Muscle layer of duodenum (tissue), 2 donors: ENCODE measurements around the gene CNTNAP5.

Source experiments
- H3K27ac ChIP-seq: one replicate; pipeline ENCODE4 v1.7.0; 2013; ENCODE audit warnings: mild to moderate bottlenecking, low read length
- H3K27me3 ChIP-seq: one replicate; pipeline ENCODE4 v1.7.0; 2013; ENCODE audit warnings: low read depth, mild to moderate bottlenecking, control low read depth, low read length
- H3K36me3 ChIP-seq, 2 donors: one replicate each; pipeline ENCODE4 v1.7.0; 2013; ENCODE audit warnings: low read length in 2 of 2, control low read depth in 1 of 2, mild to moderate bottlenecking in 1 of 2; ENCODE audit not compliant: insufficient read depth in 2 of 2, control insufficient read depth in 1 of 2
- H3K4me1 ChIP-seq, 2 donors: one replicate each; pipeline ENCODE4 v1.7.0; 2013; ENCODE audit warnings: low read length in 2 of 2, mild to moderate bottlenecking in 2 of 2, control low read depth in 1 of 2, moderate library complexity in 1 of 2; ENCODE audit not compliant: insufficient read depth in 2 of 2, control insufficient read depth in 1 of 2
- H3K4me3 ChIP-seq, 2 donors: one replicate each; pipeline ENCODE4 v1.7.0; 2013; ENCODE audit warnings: low read length in 2 of 2, low read depth in 1 of 2, mild to moderate bottlenecking in 1 of 2
- H3K9me3 ChIP-seq, 2 donors: one replicate each; pipeline ENCODE4 v1.7.0; 2013; ENCODE audit warnings: low read length in 2 of 2, control low read depth in 1 of 2, mild to moderate bottlenecking in 1 of 2; ENCODE audit not compliant: control insufficient read depth in 1 of 2
- donor health status: healthy.

CNTNAP5 gene

GRCh38 chr2:124267794-124268193 lies 242.7 kb downstream of the CNTNAP5 start:
- Histone ChIP-seq H3K9me3 (no peaks in the 10 kb centered on the region), H3K27me3 (no peaks in the 10 kb centered on the region), H3K36me3 (no peaks in the 10 kb centered on the region), H3K4me1 (no peaks in the 10 kb centered on the region), H3K4me3 (no peak overlapping the region), H3K27ac (no peak overlapping the region)

DNA sequence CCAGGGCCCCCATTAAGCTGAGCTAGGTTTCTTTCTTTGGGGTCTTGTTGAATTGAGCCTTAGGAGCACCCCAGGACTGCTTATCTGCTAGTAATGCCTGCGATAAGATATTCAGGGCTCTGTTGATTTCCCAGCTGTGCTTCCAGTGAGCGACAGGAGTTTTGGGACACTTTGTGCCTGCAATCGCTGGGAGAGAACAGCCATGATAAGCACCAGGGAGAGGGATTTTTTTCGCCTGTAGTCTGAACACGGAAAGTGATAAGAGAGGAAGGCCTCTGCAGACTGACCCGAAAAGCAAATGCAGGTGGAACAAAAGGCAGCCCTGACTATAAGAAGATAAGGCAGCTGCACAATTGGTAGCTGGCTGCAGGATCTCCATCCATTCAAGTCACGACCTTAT lies 244.3 kb downstream of the CNTNAP5 start:
- Histone ChIP-seq H3K27ac (no peak overlapping the region), H3K4me3 (no peak overlapping the region), H3K4me1 (no peaks in the 10 kb centered on the region), H3K36me3 (no peaks in the 10 kb centered on the region), H3K27me3 (no peaks in the 10 kb centered on the region), H3K9me3 (no peaks in the 10 kb centered on the region)

- H3K36me3 ChIP-seq, result no peaks in the 10 kb centered on the region
- no peaks in the 10 kb centered on the region for H3K9me3 ChIP-seq
- H3K4me1 ChIP-seq, result no peaks in the 10 kb centered on the region
- H3K27me3 ChIP-seq, result no peaks in the 10 kb centered on the region
- no peak overlapping the region for H3K4me3 ChIP-seq
- H3K27ac ChIP-seq, result no peak overlapping the region
Measured at GRCh38 chr2:124272261-124272841, 247.3 kb downstream of the CNTNAP5 start.

DNA sequence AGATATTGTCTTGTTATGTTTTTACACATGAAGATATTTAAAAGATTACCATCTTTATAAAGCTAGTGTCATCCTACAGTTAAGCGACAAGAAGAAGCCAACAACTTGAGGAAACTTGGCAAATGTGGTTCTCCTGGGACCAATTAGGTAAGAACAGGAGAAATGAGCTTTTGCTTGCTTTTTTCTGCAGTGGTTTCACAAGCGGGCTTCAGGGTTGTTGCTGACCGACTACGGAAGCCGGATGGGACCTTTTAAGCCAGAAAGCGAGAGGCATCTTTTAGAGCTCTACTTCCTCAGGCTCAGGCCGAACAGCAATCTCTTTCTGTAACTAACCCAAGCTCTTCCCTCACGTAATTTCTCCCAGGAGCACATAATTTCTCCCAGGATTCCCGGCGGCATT lies 256.5 kb downstream of the CNTNAP5 start:
- no peak overlapping the region for H3K27ac ChIP-seq
- H3K27me3 ChIP-seq, result no peaks in the 10 kb centered on the region

GRCh38 chr2:124283096-124283495 lies 258.0 kb downstream of the CNTNAP5 start:
- no peak overlapping the region for H3K27ac ChIP-seq
- peaks cover 0 to 2% of the 10 kb centered on the region in 2 donors for H3K9me3 ChIP-seq
- no peaks in the 10 kb centered on the region for H3K27me3 ChIP-seq
- no peaks in the 10 kb centered on the region for H3K4me1 ChIP-seq
- no peak overlapping the region for H3K4me3 ChIP-seq
- H3K36me3 ChIP-seq, result no peaks in the 10 kb centered on the region

More for the DNA sequence above, 256.5 kb downstream of the CNTNAP5 start:
- no peaks in the 10 kb centered on the region for H3K4me1 ChIP-seq
- no peaks in the 10 kb centered on the region for H3K36me3 ChIP-seq
- no peak overlapping the region for H3K4me3 ChIP-seq
- peaks cover 0 to 2% of the 10 kb centered on the region in 2 donors for H3K9me3 ChIP-seq

GRCh38 chr2:124286089-124286783 lies 261.1 kb downstream of the CNTNAP5 start:
- no peak overlapping the region for H3K4me3 ChIP-seq
- no peaks in the 10 kb centered on the region for H3K4me1 ChIP-seq
- no peaks in the 10 kb centered on the region for H3K36me3 ChIP-seq
- no peak overlapping the region for H3K27ac ChIP-seq
- H3K27me3 ChIP-seq, result no peaks in the 10 kb centered on the region
- H3K9me3 ChIP-seq, result peaks cover 0 to 2% of the 10 kb centered on the region in 2 donors

- Histone ChIP-seq H3K9me3 (no peaks in the 10 kb centered on the region), H3K36me3 (no peaks in the 10 kb centered on the region), H3K4me3 (no peak overlapping the region), H3K27me3 (no peaks in the 10 kb centered on the region), H3K27ac (no peak overlapping the region), H3K4me1 (no peaks in the 10 kb centered on the region)
Measured at GRCh38 chr2:124289060-124289459, 264.0 kb downstream of the CNTNAP5 start.

- Histone ChIP-seq H3K9me3 (no peaks in the 10 kb centered on the region), H3K27ac (no peak overlapping the region), H3K4me3 (no peak overlapping the region)
Measured at GRCh38 chr2:124289615-124290014, 264.5 kb downstream of the CNTNAP5 start.

DNA sequence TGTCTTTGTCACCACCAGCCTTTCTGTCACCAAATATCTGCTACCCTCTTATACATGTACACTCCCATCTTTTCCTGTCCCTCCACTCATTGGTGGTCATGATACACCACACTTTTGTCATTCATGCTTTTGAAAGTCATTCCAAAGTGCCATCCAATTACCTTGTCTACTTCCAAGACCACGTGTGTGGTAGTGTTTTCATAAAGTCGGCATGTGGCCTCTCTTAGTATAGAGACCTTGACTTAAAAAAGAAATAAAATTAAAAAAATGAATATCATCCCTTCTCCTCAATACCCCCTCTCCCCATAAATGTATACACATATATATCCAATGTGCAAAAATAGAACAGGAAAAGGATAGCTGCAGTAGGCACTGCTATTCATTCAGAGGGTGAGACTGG lies 271.4 kb downstream of the CNTNAP5 start:
- H3K4me3 ChIP-seq, result no peak overlapping the region

More at GRCh38 chr2:124289615-124290014, 264.5 kb downstream of the CNTNAP5 start:
- Histone ChIP-seq H3K4me1 (no peaks in the 10 kb centered on the region), H3K27me3 (no peaks in the 10 kb centered on the region), H3K36me3 (no peaks in the 10 kb centered on the region)

DNA sequence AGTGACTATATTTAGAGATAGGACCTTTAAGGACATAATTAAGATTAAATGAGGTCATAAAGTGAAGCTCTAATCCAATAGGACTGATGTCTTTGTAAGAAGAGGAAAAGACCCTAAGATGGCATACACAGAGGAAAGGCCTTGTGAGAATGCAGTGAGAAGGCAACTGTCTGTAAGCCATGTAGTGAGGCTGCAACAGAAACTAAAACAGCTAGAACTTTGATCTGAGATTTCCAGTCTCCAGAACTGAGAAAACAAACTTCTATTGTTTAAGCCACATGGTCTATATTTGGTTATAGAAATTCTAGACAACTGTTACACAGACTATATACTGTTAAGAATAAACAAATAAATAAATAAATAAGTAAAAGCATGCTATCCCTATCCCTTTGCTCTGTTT lies 276.8 kb downstream of the CNTNAP5 start:
- Histone ChIP-seq H3K4me3 (no peak overlapping the region), H3K36me3 (no peaks in the 10 kb centered on the region), H3K27me3 (no peaks in the 10 kb centered on the region), H3K4me1 (no peaks in the 10 kb centered on the region), H3K9me3 (no peaks in the 10 kb centered on the region), H3K27ac (no peak overlapping the region)

More for the DNA sequence above, 271.4 kb downstream of the CNTNAP5 start:
- Histone ChIP-seq H3K27me3 (no peaks in the 10 kb centered on the region), H3K4me1 (no peaks in the 10 kb centered on the region), H3K36me3 (no peaks in the 10 kb centered on the region), H3K27ac (no peak overlapping the region), H3K9me3 (no peaks in the 10 kb centered on the region)

- no peaks in the 10 kb centered on the region for H3K4me1 ChIP-seq
- no peaks in the 10 kb centered on the region for H3K9me3 ChIP-seq
- no peaks in the 10 kb centered on the region for H3K36me3 ChIP-seq
- H3K4me3 ChIP-seq, result no peak overlapping the region
- H3K27me3 ChIP-seq, result no peaks in the 10 kb centered on the region
- no peak overlapping the region for H3K27ac ChIP-seq
Measured at GRCh38 chr2:124308319-124309062, 283.4 kb downstream of the CNTNAP5 start.
